H9 (cell line): ENCODE data around the gene INTS7. TPM values are rescaled to one million over a fixed set of nuclear protein-coding genes. Genes with fewer than 3 reads are reported as not detected.

Experiments used
- DNase-seq: peaks from one replicate; pipeline ENCODE4 v3.0.0-alpha.2; 2017
- H2AFZ ChIP-seq: one replicate; pipeline ENCODE4 v1.6.1; 2013; ENCODE audit warnings: mild to moderate bottlenecking, low read length, control low read depth, moderate library complexity
- H2AK5ac ChIP-seq: 2 replicates; pipeline ENCODE4 v1.6.1; 2013; ENCODE audit warnings: low read length, control low read depth, mixed read lengths; ENCODE audit not compliant: insufficient read length
- H2BK120ac ChIP-seq: one replicate; pipeline ENCODE4 v1.6.1; 2013; ENCODE audit warnings: low read depth, mild to moderate bottlenecking, low read length, control low read depth, inconsistent platforms; ENCODE audit not compliant: poor library complexity, severe bottlenecking
- H2BK12ac ChIP-seq: 2 replicates; pipeline ENCODE4 v1.6.1; 2013; ENCODE audit warnings: low read length, control low read depth, mixed read lengths, low read depth; ENCODE audit not compliant: insufficient read length
- H2BK15ac ChIP-seq: 2 replicates; pipeline ENCODE4 v1.6.1; 2013; ENCODE audit warnings: low read depth, low read length, control low read depth
- H2BK20ac ChIP-seq: one replicate; pipeline ENCODE4 v1.6.1; 2013; ENCODE audit warnings: low read depth, mild to moderate bottlenecking, low read length, control low read depth, inconsistent platforms; ENCODE audit not compliant: poor library complexity, severe bottlenecking
- H2BK5ac ChIP-seq: 2 replicates; pipeline ENCODE4 v1.6.1; 2013; ENCODE audit warnings: low read length, control low read depth, mixed read lengths; ENCODE audit not compliant: insufficient read length
- H3K14ac ChIP-seq: 2 replicates; pipeline ENCODE4 v1.6.1; 2013; ENCODE audit warnings: low read length, control low read depth; ENCODE audit not compliant: insufficient read depth
- H3K18ac ChIP-seq: 2 replicates; pipeline ENCODE4 v1.6.1; 2013; ENCODE audit warnings: low read depth, mild to moderate bottlenecking, mixed read lengths, low read length, control low read depth; ENCODE audit not compliant: insufficient read length
- H3K23ac ChIP-seq: 2 replicates; pipeline ENCODE4 v1.6.1; 2013; ENCODE audit warnings: low read length, control low read depth, mixed read lengths, low read depth; ENCODE audit not compliant: insufficient read length
- H3K23me2 ChIP-seq: 2 replicates; pipeline ENCODE4 v1.6.1; 2013; ENCODE audit warnings: low read depth, mild to moderate bottlenecking, mixed read lengths, low read length, control low read depth; ENCODE audit not compliant: insufficient read length, poor library complexity, severe bottlenecking
- H3K27ac ChIP-seq: 2 replicates; pipeline ENCODE4 v1.5.1; 2013; ENCODE audit warnings: low read length, control low read depth, mixed read lengths, low read depth; ENCODE audit not compliant: insufficient read length
- H3K27me3 ChIP-seq: 2 replicates; pipeline ENCODE4 v1.6.1; 2013; ENCODE audit warnings: low read length, control low read depth, inconsistent platforms; ENCODE audit not compliant: insufficient read depth
- H3K4ac ChIP-seq: 2 replicates; pipeline ENCODE4 v1.6.1; 2013; ENCODE audit warnings: low read depth, mild to moderate bottlenecking, control low read depth, inconsistent platforms, low read length, moderate library complexity
- H3K4me1 ChIP-seq: 2 replicates; pipeline ENCODE4 v1.6.1; 2013; ENCODE audit warnings: low read length, control low read depth, inconsistent platforms; ENCODE audit not compliant: insufficient read depth
- H3K4me2 ChIP-seq: 2 replicates; pipeline ENCODE4 v1.6.1; 2013; ENCODE audit warnings: low read length, control low read depth, mixed read lengths; ENCODE audit not compliant: insufficient read length, insufficient read depth
- H3K56ac ChIP-seq: 2 replicates; pipeline ENCODE4 v1.6.1; 2013; ENCODE audit warnings: low read depth, mild to moderate bottlenecking, mixed read lengths, low read length, control low read depth; ENCODE audit not compliant: insufficient read length
- H3K79me1 ChIP-seq: 2 replicates; pipeline ENCODE4 v1.6.1; 2013; ENCODE audit warnings: low read depth, mild to moderate bottlenecking, moderate library complexity, low read length, control low read depth, inconsistent platforms; ENCODE audit not compliant: insufficient read depth, poor library complexity, severe bottlenecking
- H3K79me2 ChIP-seq: 2 replicates; pipeline ENCODE4 v1.6.1; 2013; ENCODE audit warnings: low read length, control low read depth, inconsistent platforms; ENCODE audit not compliant: insufficient read depth
- H3K9ac ChIP-seq: 2 replicates; pipeline ENCODE4 v1.6.1; 2013; ENCODE audit warnings: low read length, control low read depth, mixed read lengths; ENCODE audit not compliant: insufficient read length; ENCODE audit errors: extremely low read depth
- H3K9me3 ChIP-seq: one replicate; pipeline ENCODE4 v1.6.1; 2013; ENCODE audit warnings: low read depth, low read length, inconsistent platforms; ENCODE audit not compliant: control insufficient read depth
- H3T11ph ChIP-seq: one replicate; pipeline ENCODE4 v1.6.1; 2013; ENCODE audit warnings: mild to moderate bottlenecking, low read length, control low read depth, inconsistent platforms
- H4K20me1 ChIP-seq: one replicate; pipeline ENCODE4 v1.6.1; 2013; ENCODE audit not compliant: control insufficient read depth, insufficient read length, insufficient read depth
- H4K5ac ChIP-seq: 2 replicates; pipeline ENCODE4 v1.6.1; 2013; ENCODE audit warnings: low read depth, mild to moderate bottlenecking, mixed read lengths, low read length, control low read depth; ENCODE audit not compliant: insufficient read length
- H4K8ac ChIP-seq: replicated peaks from 2 replicates; pipeline ENCODE4 v1.6.1; 2013; ENCODE audit warnings: low read length, control low read depth, mixed read lengths, low read depth; ENCODE audit not compliant: insufficient read length
- H4K91ac ChIP-seq: 2 replicates; pipeline ENCODE4 v1.6.1; 2013; ENCODE audit warnings: low read depth, mild to moderate bottlenecking, moderate library complexity, mixed read lengths, low read length, control low read depth; ENCODE audit not compliant: insufficient read length
- H3K27ac Mint-ChIP-seq, 3 experiments: 2 replicates in 2 of 3; 3 replicates in 1 of 3; pipeline ENCODE4 v1.8.0; 2020 to 2021; ENCODE audit warnings: mixed read lengths in 3 of 3, mild to moderate bottlenecking in 1 of 3, moderate library complexity in 1 of 3
- H3K27me3 Mint-ChIP-seq: 2 replicates; pipeline ENCODE4 v1.8.0; 2021; ENCODE audit warnings: low read depth, mild to moderate bottlenecking, moderate library complexity, mixed read lengths
- H3K36me3 Mint-ChIP-seq, 3 experiments: 2 replicates in 2 of 3; 3 replicates in 1 of 3; pipeline ENCODE4 v1.8.0; 2020 to 2021; ENCODE audit warnings: low read depth in 3 of 3, mixed read lengths in 3 of 3; ENCODE audit not compliant: insufficient read depth in 1 of 3
- H3K4me1 Mint-ChIP-seq, 2 experiments: 2 replicates each; pipeline ENCODE4 v1.8.0; 2020; ENCODE audit warnings: mixed read lengths in 2 of 2
- H3K4me3 Mint-ChIP-seq, 2 experiments: 2 replicates in 1 of 2; 3 replicates in 1 of 2; pipeline ENCODE4 v1.8.0; 2020 to 2021; ENCODE audit warnings: mild to moderate bottlenecking in 2 of 2, mixed read lengths in 2 of 2, moderate library complexity in 1 of 2
- H3K9me3 Mint-ChIP-seq, 2 experiments: 2 replicates in 1 of 2; 3 replicates in 1 of 2; pipeline ENCODE4 v1.8.0; 2020; ENCODE audit warnings: mild to moderate bottlenecking in 2 of 2, mixed read lengths in 2 of 2, moderate library complexity in 1 of 2
- CTCF ChIP-seq: fragments of 200-600 bp; sonication (generic); conservative IDR thresholded peaks from 3 replicates; pipeline ENCODE4 v1.8.0; 2021; ENCODE audit warnings: antibody characterized with exemption, mild to moderate bottlenecking
- WGBS: extraction: QIAGEN DNeasy Blood & Tissue Kit; methylation state at CpG from one replicate; pipeline ENCODE4 v1.1.7; 2013; ENCODE audit warnings: missing lambda C conversion rate, low lambda C conversion rate, mixed read lengths; ENCODE audit not compliant: insufficient read length; ENCODE audit errors: extremely low coverage; 5-methylcytosine and 5-hydroxymethylcytosine counted together
- total RNA-seq: library from RNA; stranded (reverse); gene quantifications from 2 replicates; pipeline ENCODE4 v1.2.1, GENCODE V29; 2021

Gene INTS7
- total RNA-seq, 1 experiment from 2014 or later: 32.3 TPM

- Histone ChIP-seq H2BK12ac (no peak overlapping the region), H3K4me1 (no peaks in the 10 kb centered on the region), H2AK5ac (no peak overlapping the region), H3T11ph (no peak overlapping the region), H3K56ac (no peak overlapping the region), H2BK20ac (no peak overlapping the region), H2AFZ (no peak overlapping the region), H3K18ac (no peak overlapping the region), H4K8ac (no peak overlapping the region), H3K79me2 (no peaks in the 10 kb centered on the region), H3K27me3 (no peaks in the 10 kb centered on the region), H4K20me1 (no peaks in the 10 kb centered on the region), H3K14ac (no peak overlapping the region), H2BK120ac (no peak overlapping the region), H3K9me3 (no peaks in the 10 kb centered on the region), H3K9ac (no peak overlapping the region), H4K5ac (no peak overlapping the region), H3K4ac (no peak overlapping the region), H2BK5ac (no peak overlapping the region), H2BK15ac (no peak overlapping the region), H3K23ac (no peak overlapping the region), H3K79me1 (no peaks in the 10 kb centered on the region), H3K27ac (no peak overlapping the region), H4K91ac (no peak overlapping the region), H3K4me2 (no peak overlapping the region), H3K23me2 (no peaks in the 10 kb centered on the region)
- Mint-ChIP-seq H3K27me3 (no peaks in the 10 kb centered on the region), H3K36me3 (peaks cover 33 to 73% (median 56%) of the 10 kb centered on the region in 3 experiments; a peak in 6 of 7 replicates), H3K4me3 (no peak overlapping the region), H3K27ac (no peak overlapping the region), H3K4me1 (no peaks in the 10 kb centered on the region), H3K9me3 (no peaks in the 10 kb centered on the region)
- TF ChIP-seq CTCF: no peak
- no peak for DNase-seq
- WGBS: no CpG with 5 or more reads among the region's 3 CpGs
Measured at GRCh38 chr1:212074856-212075255, 39.5 kb upstream of the INTS7 start.
